HAP-1 (cell line): Measurements from ENCODE around the gene ACSL5.

Source experiments
- DNase-seq, 2 experiments: peaks; one replicate each; pipeline ENCODE4 v3.0.0-alpha.2; 2016 to 2020; ENCODE audit warnings: low spot score in 2 of 2
- H3K27me3 ChIP-seq: fragments of 250-450 bp; sonication (Bioruptor Pico); 2 replicates; pipeline ENCODE4 v1.5.1; 2020; ENCODE audit warnings: low read depth, mild to moderate bottlenecking, moderate library complexity
- H3K36me3 ChIP-seq: fragments of 250-450 bp; sonication (Bioruptor Pico); replicated peaks from 2 replicates; pipeline ENCODE4 v1.5.1; 2020; ENCODE audit warnings: mild to moderate bottlenecking
- H3K4me1 ChIP-seq: fragments of 250-450 bp; sonication (Bioruptor Pico); 2 replicates; pipeline ENCODE4 v1.5.1; 2020; ENCODE audit warnings: mild to moderate bottlenecking
- H3K4me3 ChIP-seq: fragments of 250-450 bp; sonication (Bioruptor Pico); 2 replicates; pipeline ENCODE4 v1.5.1; 2020; ENCODE audit warnings: mild to moderate bottlenecking, moderate library complexity
- H3K9me3 ChIP-seq: fragments of 250-450 bp; sonication (Bioruptor Pico); 2 replicates; pipeline ENCODE4 v1.5.1; 2020; ENCODE audit warnings: mild to moderate bottlenecking, moderate library complexity
- in situ Hi-C: fragments of 300-500 bp; cut with MboI; formaldehyde crosslinking; loops from 3 replicates; pipeline ENCODE4 v1.14.3; 2020; ENCODE audit warnings: low sequenced_read_pairs, inconsistent platforms, mixed read lengths

The ACSL5 gene

DNA sequence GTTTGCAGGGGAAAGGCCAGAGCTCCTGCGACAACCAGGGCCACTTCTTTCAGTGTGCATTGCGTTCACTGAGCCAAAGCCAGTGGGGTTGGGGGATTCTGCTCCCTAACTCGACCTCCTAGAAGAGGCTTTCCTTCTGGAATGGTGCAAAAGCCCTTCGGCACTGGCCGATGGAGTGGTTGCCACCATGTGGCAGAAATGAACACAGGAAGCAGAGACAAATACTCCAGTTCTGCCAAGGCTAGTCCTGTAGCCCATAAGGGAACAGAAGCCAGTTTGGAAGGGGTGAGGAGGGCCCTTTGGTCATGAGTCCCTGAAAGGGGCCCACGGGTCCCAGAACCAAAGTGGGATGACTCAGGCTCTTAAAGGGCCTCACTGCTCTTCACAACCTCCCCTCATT lies 29.7 kb upstream of the ACSL5 start:
- no peak for DNase-seq
- in situ Hi-C loops: no loop called here
- H3K9me3 ChIP-seq: no peaks in the 10 kb centered on the region
- H3K4me3 ChIP-seq: no peak overlapping the region
- H3K27me3 ChIP-seq: no peaks in the 10 kb centered on the region
- no peaks in the 10 kb centered on the region for H3K4me1 ChIP-seq
- no peaks in the 10 kb centered on the region for H3K36me3 ChIP-seq

DNA sequence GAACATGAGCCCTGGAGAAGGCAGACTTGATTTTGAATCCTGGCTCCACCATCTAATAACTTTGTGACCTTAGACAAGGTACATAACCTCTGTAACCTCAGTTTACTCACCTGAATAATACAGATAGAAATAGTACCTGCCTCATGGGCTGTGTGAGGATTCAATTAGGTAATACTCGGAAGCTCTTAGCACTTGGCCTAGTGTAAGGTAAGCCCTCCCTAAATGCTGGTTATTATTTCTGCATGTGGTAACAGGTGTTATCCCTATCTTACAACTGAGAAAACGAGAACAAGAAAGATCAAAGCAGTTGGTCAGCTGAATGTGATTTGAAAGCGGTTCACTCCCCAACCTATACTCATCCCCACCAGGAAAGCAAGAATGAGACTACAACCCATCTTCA lies 28.7 kb upstream of the ACSL5 start:
- Histone ChIP-seq H3K9me3 (no peaks in the 10 kb centered on the region), H3K36me3 (no peaks in the 10 kb centered on the region), H3K4me3 (no peak overlapping the region), H3K27me3 (no peaks in the 10 kb centered on the region), H3K4me1 (no peaks in the 10 kb centered on the region)
- in situ Hi-C loops: no loop called here
- DNase-seq: no peak

DNA sequence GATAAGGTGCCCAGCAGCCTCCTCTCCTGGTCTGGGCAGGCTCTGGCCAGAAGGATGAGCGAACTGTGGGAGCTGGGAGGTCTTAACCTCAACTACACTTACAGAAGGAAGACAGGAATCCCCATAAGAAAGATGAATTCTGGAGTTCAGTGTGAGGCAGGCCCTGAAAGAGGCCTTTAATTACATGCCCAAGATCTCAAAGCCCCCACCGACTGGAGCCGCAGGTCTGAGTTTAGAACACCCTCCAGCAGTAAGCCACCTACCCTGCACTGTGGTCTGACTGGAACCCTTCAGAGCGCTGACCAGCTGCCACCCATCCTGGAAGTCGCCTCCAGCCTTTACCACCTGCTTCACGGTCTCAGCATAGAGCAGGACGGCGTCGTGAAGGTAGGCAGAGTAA lies 28.2 kb upstream of the ACSL5 start:
- Histone ChIP-seq H3K4me3 (no peak overlapping the region), H3K36me3 (no peaks in the 10 kb centered on the region), H3K27me3 (no peaks in the 10 kb centered on the region), H3K9me3 (no peaks in the 10 kb centered on the region), H3K4me1 (no peaks in the 10 kb centered on the region)
- no peak for DNase-seq
- in situ Hi-C loops: no loop called here

DNA sequence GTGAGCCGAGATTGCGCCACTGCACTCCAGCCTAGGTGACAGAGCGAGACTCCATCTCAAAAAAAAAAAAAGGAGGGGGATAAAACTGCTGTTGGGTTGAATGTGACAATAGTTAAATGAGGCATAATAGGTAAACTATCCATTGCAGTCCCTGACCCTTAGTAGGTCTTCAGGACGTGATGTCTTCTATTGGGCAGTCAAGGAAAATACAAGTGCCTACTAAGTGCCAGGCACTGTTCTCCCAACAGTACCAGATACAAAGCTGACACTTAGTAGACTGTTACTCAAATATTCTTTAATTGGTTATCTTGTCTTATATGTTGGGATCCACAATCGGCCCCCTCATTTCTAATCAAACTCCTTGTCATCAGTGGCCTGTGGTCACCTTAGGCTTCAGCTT lies 27.1 kb upstream of the ACSL5 start:
- H3K4me1 ChIP-seq: no peaks in the 10 kb centered on the region
- in situ Hi-C loops: no loop called here
- no peak overlapping the region for H3K4me3 ChIP-seq
- no peaks in the 10 kb centered on the region for H3K9me3 ChIP-seq
- H3K36me3 ChIP-seq: no peaks in the 10 kb centered on the region
- no peaks in the 10 kb centered on the region for H3K27me3 ChIP-seq
- DNase-seq: no peak

DNA sequence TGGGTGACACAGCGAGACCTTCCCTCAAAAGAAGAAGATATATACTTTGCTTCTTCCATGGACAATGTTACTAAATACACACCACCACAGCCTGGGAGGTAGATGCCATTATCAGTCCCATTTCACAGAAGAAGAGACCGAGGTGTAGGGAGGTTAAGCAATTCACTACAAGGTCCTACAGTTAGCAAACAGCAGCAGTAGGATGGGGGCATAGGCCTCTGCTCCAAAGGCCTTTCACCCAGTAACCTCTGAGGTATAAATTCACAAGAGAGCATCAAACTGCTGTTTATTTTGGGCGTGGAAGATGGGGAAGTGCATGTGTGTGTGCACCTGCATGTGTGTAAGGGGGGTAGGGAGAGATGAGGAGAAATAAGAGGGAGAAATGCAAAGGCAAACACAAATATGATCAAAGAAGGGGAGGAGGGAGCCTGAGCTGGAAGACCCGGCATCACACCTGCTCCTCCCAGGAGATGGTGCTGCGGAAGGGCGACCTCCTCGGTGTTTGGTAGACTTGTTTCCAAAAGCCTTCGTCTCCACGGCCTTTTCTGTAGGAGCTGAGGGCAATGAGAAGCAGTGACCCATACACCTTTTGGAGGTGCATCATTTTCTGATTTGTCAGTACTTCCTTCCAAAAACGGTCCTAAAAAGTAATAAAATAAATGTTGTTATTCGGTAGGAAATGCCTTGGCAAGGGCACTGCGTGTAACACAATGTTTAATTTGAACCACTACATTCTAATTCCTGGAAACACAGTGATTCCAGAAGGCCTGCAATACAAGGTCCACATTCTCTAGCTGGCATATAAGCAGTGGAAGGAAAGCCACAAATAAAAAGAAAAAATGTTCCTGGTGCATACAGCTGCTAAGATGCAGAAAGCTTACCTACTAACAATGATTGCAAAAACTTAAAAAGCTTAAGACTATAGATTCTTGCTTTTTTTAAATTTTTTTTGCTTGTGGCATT lies 25.9 kb upstream of the ACSL5 start:
- Histone ChIP-seq H3K27me3 (no peaks in the 10 kb centered on the region), H3K4me1 (no peaks in the 10 kb centered on the region), H3K4me3 (no peak overlapping the region), H3K36me3 (no peaks in the 10 kb centered on the region), H3K9me3 (no peaks in the 10 kb centered on the region)
- in situ Hi-C loops: no loop called here
- DNase-seq: no peak

DNA sequence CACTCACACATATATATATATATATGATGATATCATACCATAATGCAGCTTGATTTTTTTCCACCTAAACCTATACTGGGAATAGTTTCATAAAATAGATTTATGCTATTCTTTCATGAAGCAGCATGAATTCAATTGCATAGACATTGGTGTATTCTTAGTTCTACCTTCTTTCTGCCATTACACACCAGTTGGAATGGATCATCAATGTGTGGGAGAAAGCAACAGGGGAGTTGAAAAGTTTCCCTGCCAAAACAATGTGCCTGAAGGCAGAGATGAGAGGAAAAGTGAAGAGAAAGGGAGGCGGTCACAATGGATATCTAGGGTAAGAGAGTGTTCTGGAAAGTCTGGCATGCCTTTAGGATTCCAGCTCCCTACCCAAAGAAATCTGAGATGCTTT lies 25.2 kb upstream of the ACSL5 start:
- DNase-seq: no peak
- no peaks in the 10 kb centered on the region for H3K4me1 ChIP-seq
- H3K36me3 ChIP-seq: no peaks in the 10 kb centered on the region
- H3K9me3 ChIP-seq: no peaks in the 10 kb centered on the region
- no peak overlapping the region for H3K4me3 ChIP-seq
- in situ Hi-C loops: no loop called here
- no peaks in the 10 kb centered on the region for H3K27me3 ChIP-seq

DNA sequence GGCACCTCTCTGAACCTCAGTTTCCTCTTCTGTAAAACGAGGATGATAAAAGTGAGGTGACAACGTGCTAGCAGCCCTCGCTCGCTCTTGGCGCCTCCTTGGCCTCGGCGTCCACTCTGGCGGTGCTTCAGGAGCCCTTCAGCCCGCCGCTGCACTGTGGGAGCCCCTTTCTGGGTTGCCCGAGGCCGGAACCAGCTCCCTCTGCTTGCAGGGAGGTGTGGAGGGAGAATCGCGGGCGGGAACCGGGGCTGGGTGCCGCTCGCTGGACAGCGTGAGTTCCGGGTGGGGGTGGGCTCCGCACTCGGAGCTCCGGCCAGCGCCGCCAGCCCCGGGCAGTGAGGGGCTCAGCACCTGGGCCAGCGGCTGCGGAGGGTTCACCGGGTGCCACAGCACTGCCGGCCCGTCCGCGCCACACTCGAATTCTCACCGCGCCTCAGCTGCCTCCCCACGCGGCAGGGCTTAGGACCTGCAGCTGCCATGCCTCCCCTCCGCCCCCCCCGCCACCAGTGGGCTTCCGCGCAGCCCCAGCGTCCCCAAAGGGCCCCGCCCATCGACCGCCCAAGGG lies 24.3 kb upstream of the ACSL5 start:
- Histone ChIP-seq H3K4me3 (no peak overlapping the region), H3K36me3 (no peaks in the 10 kb centered on the region), H3K4me1 (no peaks in the 10 kb centered on the region), H3K9me3 (no peaks in the 10 kb centered on the region), H3K27me3 (no peaks in the 10 kb centered on the region)
- in situ Hi-C loops: no loop called here
- no peak for DNase-seq

DNA sequence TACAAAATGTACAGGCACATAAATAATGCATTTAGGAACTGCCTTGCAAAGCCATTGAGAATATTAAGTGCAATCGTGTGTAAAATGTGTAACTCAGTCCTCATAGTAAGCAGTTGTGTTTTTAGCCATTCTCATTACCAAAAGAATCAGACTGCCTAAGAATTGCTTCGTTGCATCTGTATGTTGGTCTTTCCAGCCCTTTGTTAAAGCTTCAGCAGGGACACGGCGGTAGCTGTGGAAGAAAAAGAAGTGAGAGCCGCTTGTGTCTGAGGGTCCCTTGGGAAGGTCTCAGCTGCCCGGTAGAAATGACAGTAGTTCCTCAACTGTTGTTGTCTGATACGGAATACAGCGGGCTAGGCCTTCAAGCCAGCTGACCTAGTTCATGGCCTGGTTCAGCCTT lies 22.8 kb upstream of the ACSL5 start:
- Histone ChIP-seq H3K4me3 (no peak overlapping the region), H3K9me3 (no peaks in the 10 kb centered on the region), H3K4me1 (no peaks in the 10 kb centered on the region), H3K27me3 (no peaks in the 10 kb centered on the region), H3K36me3 (no peaks in the 10 kb centered on the region)
- in situ Hi-C loops: no loop called here
- no peak for DNase-seq

DNA sequence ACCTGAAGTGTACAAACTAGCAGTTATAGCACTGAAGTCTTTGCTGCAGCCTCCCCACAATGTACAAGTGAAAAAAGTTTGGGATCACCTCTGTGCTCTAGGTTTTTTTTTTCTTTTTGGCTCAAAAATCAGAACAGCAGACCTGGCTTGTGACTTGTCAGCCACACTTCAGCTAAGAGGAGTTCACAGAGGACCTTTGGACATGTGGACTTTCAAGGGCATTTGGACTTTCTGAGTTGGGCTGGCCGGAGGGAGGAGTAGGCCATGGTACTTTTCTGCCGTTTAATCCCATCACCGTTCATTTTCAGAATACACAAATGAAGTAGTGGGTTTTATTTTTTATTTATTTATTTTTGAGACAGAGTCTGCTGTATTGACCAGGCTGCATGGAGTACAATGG lies 21.9 kb upstream of the ACSL5 start:
- no peaks in the 10 kb centered on the region for H3K36me3 ChIP-seq
- H3K9me3 ChIP-seq: no peaks in the 10 kb centered on the region
- DNase-seq: no peak
- in situ Hi-C loops: no loop called here
- H3K4me1 ChIP-seq: no peaks in the 10 kb centered on the region
- no peaks in the 10 kb centered on the region for H3K27me3 ChIP-seq
- no peak overlapping the region for H3K4me3 ChIP-seq

DNA sequence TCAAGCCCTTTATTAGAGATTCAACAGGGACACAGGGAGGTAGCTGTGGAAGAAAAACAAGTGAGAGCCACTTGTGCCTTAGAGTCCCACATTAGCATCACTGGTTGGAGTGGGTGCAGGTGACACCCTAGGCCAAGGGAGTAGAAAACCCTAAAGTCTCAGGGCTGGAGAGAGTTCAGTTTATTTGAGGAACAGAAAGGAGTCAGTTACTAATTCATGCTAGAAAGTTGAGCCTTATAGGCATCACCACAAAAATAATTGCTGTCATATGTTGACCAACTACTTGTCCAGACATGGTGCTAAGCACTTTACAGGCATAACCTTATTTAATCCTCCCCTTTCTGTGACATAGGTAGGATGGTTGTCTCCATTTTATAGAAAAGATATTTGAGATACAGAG lies 20.9 kb upstream of the ACSL5 start:
- Histone ChIP-seq H3K4me1 (no peaks in the 10 kb centered on the region), H3K4me3 (no peak overlapping the region), H3K27me3 (no peaks in the 10 kb centered on the region), H3K36me3 (no peaks in the 10 kb centered on the region), H3K9me3 (no peaks in the 10 kb centered on the region)
- in situ Hi-C loops: no loop called here
- no peak for DNase-seq

DNA sequence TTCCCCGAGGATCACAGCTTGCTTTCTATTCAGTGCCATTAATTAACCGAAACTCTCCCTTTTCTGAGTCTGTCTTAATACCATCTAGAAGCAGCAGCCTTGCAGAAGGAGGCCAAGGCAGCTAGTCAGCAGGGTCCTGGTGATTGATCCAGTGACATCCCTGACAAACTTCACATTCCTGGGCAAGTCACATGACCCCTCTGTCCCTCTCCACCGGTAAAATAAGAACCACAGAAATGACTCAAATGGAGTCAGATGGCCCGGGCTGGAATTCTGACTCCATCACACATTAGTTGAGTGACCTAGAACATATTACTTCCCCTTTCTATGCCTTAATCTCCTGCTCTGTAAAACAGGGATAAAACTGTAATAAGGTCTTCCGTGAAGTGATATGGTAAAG lies 17.2 kb upstream of the ACSL5 start:
- Histone ChIP-seq H3K9me3 (no peaks in the 10 kb centered on the region), H3K27me3 (no peaks in the 10 kb centered on the region), H3K36me3 (no peaks in the 10 kb centered on the region), H3K4me3 (no peak overlapping the region), H3K4me1 (no peaks in the 10 kb centered on the region)
- no peak for DNase-seq
- in situ Hi-C loops: no loop called here

DNA sequence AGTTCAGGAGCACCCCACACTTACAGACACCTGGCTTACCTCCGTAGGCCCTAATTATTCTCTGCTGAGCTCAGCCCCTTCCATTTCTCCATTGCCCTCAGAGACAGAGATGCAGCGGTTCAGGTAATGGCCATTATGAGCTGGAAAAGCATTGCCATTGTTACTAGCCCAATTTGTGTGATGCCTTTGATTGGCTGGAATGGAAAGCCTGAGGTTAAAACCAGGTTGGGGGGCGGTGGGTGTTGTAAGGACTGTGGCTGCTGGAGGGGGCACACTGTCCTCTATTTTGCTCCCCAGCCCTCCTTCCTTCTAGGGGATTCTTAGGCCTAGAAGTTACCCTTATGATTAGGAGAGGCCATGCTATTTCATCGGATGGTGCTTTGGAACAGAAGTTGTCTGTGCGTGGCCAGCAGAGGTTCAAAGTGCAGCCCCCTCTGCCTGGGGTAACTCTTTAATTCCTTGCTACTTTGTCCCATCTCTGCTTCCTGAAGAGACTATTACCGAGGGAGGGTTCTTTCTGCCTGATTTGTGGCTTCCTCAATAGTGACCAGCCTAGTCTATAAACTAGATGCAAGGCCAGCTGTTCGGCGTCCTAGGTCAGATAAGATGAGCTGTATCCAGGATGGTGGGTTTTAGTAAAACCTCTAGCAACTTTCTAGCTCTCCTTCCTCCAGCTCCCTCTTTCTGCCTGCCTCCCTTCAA lies 14.2 kb upstream of the ACSL5 start:
- Histone ChIP-seq H3K4me1 (no peaks in the 10 kb centered on the region), H3K36me3 (no peaks in the 10 kb centered on the region), H3K27me3 (no peaks in the 10 kb centered on the region), H3K4me3 (no peak overlapping the region), H3K9me3 (no peaks in the 10 kb centered on the region)
- in situ Hi-C loops: no loop called here
- DNase-seq: no peak

DNA sequence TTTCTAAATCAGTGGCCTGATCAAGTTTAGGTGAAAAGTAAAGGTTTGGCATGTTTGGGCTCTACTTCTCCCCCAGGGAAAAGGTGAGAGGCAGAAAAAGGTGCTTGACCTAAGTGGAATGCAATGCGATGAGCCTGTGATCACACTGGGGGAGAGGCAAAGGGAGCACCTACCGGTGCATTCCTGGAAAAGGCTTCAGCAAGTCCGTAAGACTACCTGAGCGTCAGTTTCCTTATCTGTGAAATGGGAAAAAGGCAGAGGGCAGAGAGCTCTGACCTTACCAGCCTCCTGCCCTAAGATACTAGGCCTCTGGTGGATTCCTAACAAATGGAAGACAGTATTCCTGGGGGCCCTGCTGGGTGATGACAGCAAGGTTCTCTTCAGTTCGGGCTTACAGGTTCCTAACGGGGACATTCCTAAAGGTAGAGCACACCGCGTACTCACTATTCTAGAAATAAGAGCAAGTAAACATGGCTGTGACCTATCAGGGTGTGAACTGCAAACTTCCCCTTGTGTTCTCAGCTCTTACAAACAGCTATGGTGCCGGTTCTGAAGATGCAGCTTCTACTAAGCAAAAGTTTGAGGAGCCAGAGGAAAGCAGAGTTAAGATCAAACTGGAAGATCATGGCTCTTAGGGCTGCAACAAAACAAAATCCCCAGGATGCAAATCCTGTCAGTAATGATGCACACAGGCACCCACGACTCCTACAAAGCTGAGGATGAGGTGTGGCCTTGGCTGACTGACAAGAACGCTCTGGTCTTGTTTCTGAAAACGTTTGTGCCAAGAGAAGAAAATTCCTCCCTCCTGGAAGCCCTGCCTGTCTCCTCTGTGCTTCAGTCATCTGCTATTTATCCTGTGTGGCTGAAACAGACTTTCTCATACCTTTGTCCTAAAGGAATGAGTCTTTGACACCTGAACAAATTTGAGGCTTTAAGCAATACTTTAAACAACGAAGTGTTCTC lies 13.3 kb upstream of the ACSL5 start:
- in situ Hi-C loops: no loop called here

More for the DNA sequence above, 13.3 kb upstream of the ACSL5 start:
- H3K4me1 ChIP-seq: no peaks in the 10 kb centered on the region
- H3K27me3 ChIP-seq: no peaks in the 10 kb centered on the region
- DNase-seq: no peak
- H3K9me3 ChIP-seq: no peaks in the 10 kb centered on the region
- no peaks in the 10 kb centered on the region for H3K36me3 ChIP-seq
- H3K4me3 ChIP-seq: no peak overlapping the region
